HG03175 (cell line): ENCODE data around the gene EPHA5.
"Not testable (repeated sequence)": the region's sequence is repeated elsewhere in the genome, so short reads cannot be mapped to it uniquely, and the experiment has no call there.

Experiments used
- ATAC-seq: cut with Tn5 transposase; IDR thresholded peaks from one replicate; pipeline ENCODE4 v1.9.1; 2021; ENCODE audit warnings: mild to moderate bottlenecking, moderate library complexity; ENCODE audit not compliant: unreplicated experiment

The EPHA5 gene

DNA sequence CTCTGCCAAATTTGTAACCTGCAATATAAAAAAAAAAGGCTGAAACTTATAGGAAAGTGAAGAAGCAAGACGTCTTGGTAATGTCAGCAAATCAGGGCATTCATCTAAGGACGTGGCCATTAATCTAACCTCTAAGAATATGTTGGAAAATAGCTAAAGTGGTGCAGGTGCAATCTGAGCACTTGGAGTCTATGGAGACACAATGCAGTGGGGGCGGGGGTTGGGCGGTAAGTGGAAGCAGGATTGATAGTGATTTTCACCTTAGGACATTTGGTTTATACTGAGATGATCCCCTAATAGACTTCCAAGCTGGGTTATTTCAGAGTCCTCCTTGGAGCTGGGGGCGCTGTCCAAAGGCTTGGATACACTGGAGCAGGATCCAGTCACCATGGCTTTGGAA is 283.4 kb downstream of the EPHA5 start:
- no peak for ATAC-seq

DNA sequence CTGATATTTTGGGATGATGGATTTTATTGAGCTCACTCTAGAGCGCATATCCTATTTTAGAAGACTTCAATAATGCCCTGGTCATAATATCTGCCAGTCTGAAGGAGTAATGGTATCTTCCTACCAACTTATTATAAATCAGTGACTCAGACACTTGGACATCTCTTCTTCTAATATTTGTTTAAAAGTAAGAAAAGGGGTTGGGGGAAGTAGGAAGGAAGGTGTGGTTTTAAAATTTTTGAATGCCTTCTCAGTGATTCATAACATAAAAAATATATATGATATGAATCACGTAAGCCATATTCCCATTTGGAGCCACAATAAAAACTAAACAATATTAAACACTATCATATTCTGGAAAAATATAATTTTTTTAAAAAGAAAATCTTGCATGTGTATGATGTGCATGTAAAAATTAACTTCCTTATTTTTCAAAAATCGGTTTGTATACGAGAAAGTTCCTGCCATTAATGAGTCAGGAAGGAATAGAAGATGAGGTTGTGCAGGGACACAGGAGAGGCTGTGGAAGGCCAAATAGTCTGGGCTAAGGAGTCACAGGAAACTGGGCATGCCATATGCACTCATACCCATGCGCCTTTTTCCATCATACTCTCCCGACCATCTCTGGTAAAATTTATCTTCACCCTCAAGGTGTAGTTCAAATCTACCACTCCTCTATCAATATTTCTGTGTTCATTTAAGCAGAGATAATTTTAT is 286.5 kb downstream of the EPHA5 start:
- no peak for ATAC-seq

DNA sequence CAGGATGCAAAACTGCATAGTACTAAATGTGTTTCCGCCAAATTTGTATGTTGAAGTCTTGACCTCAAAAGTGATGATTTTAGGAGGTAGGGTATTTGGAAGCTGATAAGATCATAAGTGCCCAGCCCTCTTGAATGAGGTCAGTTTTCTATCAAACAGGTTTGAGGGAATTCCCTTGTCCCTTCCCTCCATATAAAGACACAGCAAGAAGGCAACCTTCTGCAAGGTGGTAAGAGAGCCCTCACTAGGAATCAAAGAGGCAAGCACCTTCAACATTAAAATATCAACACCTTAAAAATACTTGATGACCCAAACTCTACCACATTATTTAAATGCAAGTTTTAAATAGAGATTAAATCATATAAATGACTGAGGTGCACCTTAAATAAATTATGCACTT is 288.6 kb downstream of the EPHA5 start:
- ATAC-seq = no peak

DNA sequence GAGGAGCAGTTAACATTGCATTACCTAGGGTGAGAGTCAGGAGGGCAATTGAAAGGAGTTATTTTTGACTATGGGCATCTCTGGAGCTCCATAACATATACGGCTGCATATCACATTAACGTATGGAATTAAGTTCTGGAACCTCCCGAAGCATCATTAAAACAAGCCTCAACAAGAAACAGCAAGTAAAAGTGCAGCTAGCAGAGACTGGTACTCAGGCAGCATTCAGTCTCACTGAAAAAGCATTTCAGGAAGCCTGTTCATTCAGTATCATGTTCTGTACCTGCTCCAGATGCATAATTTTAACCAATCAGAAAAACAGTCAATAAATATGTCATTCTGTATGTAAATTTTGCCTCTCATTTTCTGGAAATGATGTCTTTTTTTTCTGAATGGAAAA is 299.6 kb downstream of the EPHA5 start:
- no peak for ATAC-seq

DNA sequence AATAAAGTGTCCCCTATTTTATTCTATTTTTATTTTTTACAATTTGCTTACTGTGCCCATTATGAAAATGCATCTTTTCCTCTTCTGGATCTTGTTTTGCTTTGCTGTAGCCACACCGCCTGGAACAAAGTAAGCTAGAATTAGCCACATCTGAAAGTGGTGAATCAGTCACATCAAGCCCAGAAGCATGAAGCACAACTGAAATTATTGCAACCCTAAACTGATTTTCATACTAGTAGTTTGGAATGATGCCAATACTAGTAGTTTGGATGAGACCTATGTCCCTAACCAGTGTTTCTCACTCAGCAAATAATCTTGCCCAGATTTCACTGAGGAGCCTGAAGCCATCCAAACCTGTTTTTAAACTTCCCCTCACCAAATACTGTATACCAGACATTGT is 303.0 kb downstream of the EPHA5 start:
- no peak for ATAC-seq

DNA sequence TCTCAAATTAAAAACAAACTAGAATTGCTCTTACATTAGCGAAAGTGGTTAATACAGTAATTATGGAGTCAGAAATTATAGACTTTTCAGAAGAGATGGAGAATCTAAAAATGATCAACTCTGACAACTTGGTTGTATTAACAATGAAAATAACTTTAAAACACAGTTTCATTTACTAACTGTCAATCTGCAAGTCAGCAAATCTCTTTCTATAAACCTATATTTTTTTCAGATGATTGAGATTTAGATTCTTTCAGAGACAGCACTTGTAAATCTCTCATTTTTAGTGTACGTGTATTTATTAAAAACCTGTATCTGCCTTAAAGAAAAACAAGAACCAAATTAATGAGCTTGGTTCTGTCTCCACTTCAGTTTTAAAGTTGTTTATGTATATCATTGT is 311.4 kb downstream of the EPHA5 start:
- no peak for ATAC-seq

DNA sequence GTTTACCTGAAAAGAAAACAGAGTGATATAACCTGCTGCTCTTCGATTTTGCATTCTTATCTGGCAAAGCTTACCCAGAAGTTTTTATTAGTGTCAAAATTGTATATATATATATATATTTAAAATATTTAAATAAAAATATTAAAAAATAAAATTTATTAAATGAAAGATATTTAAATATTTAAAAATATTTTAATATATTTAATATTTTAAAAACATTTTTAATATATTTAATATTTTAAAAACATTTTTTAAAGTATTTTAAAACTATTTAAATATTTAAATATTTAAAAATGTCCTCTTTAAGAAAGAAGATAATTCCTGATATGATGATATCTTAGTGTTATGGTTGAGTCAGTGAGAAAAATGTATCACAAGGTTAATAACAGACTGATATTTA is 317.2 kb downstream of the EPHA5 start:
- no peak for ATAC-seq

DNA sequence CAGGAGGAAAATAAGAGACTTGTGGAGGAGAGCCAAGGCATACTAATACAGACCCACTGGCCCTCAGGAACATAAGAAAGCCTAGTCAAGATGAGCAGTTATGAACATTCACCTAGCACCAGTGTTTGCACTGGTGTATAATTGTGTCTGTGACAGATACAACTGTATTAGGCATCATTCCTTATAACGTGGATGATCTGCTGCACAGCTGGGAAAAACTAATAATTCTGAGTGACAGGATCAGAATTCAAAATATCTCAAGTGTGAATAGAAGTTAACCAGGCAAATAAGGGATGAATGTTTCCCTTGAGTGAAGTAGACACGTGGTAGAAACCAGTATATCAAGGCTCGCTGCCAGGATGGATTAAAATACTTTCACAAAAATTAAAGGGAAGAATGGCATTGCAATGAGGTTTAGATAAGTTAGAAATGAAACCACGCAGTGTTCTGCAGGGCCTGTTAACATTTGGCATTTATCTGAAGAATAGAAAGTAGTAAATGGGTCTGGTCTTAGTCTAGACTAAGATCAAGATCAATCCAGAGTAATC is 325.9 kb downstream of the EPHA5 start:
- no peak for ATAC-seq

DNA sequence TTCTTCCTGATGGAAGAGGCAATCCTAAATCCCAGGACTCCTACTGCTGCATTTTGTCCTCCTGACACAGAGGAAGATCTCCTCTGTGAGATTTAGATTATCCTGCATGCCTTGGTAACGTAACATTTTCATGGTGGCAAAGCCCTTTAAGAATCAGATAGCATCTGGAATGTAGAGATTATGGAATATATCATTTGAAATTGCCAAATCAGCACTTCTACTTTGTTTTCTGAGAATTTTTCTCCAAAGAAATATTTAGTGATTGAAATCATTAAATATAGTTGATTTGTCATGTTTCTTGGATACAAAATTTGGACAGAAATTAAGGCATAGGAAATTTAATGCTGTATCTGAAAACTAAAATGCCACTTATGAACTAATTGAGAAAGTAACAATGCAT is 326.9 kb downstream of the EPHA5 start:
- no peak for ATAC-seq

DNA sequence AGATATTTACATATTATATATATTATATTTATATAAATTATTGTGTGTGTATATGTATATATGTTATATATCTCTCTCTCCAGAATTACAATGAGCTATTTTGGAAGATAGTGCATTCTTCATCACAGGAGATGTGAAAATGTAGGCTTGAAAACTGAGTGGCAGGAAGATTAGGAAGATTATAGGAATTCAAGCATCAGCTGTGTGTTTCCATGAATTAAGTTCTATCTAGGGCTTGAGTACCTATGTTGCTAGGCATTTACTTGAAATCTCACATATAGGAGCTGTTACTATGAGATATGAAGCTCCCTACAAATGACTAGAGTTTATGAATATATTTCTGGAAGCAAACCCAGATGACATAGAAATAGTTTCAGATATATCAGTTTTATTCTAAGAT is 328.7 kb downstream of the EPHA5 start:
- ATAC-seq = no peak

DNA sequence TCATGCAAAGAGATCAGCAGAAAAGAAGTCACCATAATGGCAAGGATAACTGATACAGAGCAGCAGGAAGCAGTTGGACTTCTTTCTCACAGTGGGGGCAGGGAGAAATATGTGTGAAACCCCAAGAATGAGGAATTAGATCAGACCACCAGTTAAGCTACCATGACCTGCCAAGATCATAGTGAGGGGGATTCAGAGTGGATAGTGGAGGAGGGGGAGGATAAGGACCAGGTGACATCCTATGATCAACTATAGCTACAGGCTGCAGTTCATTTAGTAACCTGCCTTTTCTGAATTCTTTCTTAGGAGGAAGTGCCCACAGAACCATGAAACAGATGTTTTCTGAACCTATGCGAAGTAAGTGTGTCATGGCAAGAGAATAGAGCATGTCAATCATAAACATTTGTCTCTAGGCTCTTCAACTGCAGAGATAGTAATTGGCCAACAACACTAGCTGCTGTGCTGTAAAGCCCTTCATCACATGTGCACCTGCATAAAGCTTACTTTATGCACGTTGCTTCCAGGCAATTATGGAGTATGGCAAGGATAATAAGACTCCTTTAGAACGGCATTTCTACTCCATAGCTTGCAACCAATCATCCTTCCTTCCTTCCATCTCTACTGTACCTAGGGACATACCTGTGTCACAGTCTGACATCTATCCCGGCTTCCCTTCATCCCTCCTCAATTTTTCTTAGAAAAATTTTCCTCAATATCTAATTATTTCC is 329.7 kb downstream of the EPHA5 start:
- ATAC-seq = no peak

DNA sequence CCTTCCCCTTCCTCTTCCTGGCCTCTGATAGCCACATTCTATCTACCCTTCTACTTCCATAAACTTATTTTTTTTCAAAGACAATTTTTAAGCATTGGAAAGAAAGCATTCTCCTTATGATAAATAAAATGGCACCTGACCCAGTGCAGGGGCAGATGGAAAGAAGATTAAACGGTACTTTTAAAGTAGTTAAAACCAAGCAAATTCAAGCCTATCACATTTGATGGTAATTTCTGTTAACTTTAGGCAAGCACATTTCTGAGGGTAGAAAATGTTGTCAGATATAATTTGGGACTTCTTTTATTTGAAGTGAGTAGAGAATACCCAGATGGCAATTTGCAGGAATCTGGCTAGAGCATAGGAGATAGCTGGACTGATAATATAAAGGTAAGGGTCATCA is 332.9 kb downstream of the EPHA5 start:
- no peak for ATAC-seq

DNA sequence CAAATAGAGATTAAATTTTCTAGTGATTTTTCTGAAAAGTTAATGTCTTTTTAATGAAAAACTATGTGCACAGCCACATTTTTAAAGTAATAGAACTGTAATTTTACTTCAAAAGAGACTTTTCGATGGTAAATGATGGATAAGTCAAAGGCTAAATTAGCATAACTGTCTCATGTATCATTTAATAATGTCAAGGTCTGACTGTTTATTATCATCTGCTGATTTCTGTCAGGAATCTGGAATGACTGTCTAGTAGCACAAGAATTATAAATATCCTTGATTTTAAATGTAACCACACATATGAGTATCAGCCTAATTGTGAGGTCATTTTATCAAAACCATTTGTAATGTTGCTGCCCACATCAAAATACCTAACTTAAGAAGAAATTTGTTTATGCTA is 333.8 kb downstream of the EPHA5 start:
- ATAC-seq = no peak

DNA sequence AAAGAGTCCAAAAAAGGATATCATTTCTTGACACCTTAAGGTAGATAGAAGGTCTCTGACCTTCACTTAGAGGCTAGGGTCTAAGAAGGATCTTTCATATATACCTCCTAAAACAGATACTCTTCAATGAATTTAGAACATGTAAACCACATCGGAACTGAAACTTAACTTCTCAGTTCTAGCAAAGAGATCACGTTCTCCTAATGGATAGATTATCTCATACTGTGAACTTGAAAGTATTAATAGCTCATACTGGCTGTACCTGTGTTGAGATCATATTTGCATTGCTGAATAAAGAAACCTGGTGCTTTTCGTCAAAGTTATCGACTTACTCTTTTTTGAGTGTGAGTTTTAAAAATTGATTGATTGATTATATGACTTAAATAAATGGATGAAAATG is 353.8 kb downstream of the EPHA5 start:
- ATAC-seq = no peak

DNA sequence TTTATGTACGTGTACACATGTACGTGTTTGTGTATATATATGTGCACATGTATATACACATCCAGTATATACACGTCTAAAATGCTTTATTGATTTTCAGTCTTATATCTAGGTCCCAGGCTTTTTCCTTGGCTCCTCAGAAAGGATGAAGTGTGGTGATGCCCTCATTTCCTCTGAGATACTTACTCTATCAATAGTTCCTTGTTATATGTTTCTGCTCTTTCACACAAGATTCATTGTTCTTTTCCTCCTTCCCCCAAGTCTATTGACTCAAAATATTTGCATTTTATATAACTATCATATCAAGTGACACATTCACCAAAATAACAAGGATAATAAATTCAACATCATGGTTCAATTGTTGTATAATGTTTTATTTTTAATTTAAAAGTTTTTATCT is 359.2 kb downstream of the EPHA5 start:
- ATAC-seq = no peak

DNA sequence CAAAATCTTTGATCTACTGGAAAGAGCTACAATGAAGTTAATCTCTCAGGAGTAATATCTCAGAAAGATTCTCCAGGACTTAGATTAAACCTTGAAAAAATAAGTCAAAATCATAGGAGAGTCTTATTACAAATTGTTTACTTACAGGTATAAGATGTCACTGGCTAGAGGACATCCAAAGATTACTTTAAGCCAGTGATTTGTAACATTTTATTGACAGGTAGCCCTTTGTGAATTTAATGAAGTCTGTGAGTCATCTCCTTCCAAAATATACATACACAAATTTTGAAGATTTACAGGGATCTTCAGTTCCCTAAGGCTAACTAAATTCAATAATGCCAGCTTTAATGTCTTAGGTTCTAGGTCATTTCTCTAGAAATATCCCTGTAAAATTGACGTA is 359.7 kb downstream of the EPHA5 start:
- no peak for ATAC-seq

DNA sequence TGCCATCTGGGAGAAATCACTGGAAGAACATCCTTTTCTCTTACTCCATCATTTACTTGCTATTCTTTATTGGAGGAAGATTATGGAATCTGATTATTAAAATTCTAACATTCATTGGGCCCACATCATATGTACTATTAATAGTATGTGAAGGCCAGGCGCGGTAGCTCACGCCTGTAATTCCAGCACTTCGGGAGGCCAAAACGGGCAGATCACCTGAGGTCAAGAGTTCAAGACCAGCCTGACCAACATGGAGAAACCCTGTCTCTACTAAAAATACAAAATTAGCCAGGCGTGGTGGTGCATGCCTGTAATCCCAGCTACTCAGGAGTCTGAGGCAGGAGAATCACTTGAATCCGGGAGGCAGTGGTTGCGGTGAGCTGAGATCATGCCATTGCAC is 361.7 kb downstream of the EPHA5 start:
- not testable (repeated sequence) for ATAC-seq

DNA sequence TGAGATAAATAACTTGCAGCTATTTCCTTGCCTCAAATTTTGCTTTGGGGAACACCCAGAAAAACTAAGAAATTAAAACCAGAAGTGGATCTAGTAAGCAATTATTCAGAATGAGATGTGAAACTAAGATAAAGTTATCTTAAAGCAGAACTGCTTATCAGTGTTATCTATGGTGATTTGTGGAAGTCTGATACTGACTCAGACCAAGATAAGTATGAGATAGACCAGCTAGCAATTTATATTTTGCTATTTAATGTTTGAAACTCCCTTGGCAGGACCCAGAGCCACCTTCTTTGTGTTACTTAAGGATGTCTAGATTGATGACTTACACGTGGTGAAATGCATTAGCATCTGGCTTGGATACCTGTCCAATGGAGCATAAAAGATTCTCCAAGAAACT is 368.1 kb downstream of the EPHA5 start:
- ATAC-seq = no peak

DNA sequence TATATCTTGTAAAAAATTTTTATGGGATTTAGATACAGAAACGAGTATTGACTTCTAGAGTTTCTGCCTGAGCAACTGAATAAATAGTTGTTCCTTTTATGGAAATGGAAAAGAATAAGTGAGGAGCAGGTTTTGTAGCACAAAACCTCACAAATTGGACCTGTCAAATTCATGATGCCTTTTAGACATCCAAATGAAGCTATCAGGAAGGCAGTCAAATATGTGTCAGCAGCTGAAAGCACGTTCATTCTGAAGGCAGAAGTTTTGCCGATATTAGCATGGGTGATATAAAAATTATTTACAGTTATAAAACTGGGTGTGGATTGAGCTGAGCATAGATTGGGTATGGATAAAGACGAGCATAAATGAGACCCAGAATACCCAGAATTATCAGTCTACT is 374.0 kb downstream of the EPHA5 start:
- ATAC-seq = no peak

DNA sequence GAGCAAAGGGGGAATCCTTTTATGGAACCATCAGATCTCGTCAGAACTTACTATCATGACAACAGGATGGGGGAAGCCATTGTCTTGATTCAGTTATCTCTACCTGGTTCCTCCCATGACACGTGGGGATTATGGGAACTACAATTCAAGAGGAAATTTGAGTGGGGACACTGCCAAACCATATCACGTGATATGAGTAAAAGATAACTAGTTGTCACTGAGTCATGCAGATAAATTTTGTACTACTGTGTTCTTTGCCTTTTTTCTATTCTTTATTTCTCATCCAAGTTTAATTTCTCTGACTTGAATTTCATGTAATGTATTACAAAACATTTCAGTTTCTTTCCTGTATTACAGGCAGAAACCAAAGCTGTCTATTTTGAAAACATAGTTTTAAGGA is 383.2 kb downstream of the EPHA5 start:
- no peak for ATAC-seq
